ENCODE data around the gene C11orf24.

- TF ChIP-seq, protein P1, sequence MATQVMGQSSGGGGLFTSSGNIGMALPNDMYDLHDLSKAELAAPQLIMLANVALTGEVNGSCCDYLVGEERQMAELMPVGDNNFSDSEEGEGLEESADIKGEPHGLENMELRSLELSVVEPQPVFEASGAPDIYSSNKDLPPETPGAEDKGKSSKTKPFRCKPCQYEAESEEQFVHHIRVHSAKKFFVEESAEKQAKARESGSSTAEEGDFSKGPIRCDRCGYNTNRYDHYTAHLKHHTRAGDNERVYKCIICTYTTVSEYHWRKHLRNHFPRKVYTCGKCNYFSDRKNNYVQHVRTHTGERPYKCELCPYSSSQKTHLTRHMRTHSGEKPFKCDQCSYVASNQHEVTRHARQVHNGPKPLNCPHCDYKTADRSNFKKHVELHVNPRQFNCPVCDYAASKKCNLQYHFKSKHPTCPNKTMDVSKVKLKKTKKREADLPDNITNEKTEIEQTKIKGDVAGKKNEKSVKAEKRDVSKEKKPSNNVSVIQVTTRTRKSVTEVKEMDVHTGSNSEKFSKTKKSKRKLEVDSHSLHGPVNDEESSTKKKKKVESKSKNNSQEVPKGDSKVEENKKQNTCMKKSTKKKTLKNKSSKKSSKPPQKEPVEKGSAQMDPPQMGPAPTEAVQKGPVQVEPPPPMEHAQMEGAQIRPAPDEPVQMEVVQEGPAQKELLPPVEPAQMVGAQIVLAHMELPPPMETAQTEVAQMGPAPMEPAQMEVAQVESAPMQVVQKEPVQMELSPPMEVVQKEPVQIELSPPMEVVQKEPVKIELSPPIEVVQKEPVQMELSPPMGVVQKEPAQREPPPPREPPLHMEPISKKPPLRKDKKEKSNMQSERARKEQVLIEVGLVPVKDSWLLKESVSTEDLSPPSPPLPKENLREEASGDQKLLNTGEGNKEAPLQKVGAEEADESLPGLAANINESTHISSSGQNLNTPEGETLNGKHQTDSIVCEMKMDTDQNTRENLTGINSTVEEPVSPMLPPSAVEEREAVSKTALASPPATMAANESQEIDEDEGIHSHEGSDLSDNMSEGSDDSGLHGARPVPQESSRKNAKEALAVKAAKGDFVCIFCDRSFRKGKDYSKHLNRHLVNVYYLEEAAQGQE (IDR thresholded peaks at IDR 0.05; ENCODE audit: low read depth, low read length), result no peak
- TF ChIP-seq EP300 (IDR thresholded peaks at IDR 0.05; ENCODE audit: borderline replicate concordance in 1 of 2, low read depth in 1 of 2, low read length in 1 of 2) (no peak), POLR2AphosphoS5 (IDR thresholded peaks at IDR 0.05; ENCODE audit: low read depth, low read length) (no peak), CTCF (IDR thresholded peaks at IDR 0.05) (no peak), YY1 (IDR thresholded peaks at IDR 0.05; ENCODE audit: low read depth) (no peak), NFIC (IDR thresholded peaks at IDR 0.05; ENCODE audit: borderline replicate concordance) (no peak), FOXJ3 (CRISPR knock-in tag; IDR thresholded peaks at IDR 0.05) (no peak), TAF1 (IDR thresholded peaks at IDR 0.05; ENCODE audit: borderline replicate concordance, low read depth, low read length) (no peak)
- TF ChIP-seq, protein P2, sequence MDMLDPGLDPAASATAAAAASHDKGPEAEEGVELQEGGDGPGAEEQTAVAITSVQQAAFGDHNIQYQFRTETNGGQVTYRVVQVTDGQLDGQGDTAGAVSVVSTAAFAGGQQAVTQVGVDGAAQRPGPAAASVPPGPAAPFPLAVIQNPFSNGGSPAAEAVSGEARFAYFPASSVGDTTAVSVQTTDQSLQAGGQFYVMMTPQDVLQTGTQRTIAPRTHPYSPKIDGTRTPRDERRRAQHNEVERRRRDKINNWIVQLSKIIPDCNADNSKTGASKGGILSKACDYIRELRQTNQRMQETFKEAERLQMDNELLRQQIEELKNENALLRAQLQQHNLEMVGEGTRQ (IDR thresholded peaks at IDR 0.05; ENCODE audit: borderline replicate concordance, low read depth, low read length), result no peak
- TF ChIP-seq, protein P3, sequence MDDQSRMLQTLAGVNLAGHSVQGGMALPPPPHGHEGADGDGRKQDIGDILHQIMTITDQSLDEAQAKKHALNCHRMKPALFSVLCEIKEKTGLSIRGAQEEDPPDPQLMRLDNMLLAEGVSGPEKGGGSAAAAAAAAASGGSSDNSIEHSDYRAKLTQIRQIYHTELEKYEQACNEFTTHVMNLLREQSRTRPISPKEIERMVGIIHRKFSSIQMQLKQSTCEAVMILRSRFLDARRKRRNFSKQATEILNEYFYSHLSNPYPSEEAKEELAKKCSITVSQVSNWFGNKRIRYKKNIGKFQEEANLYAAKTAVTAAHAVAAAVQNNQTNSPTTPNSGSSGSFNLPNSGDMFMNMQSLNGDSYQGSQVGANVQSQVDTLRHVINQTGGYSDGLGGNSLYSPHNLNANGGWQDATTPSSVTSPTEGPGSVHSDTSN (IDR thresholded peaks at IDR 0.05), result no peak
Measured at GRCh38 chr11:68221406-68221805, 50.4 kb downstream of the C11orf24 start.

Data from SK-N-SH (cell line).